ENCODE results near the gene ADD2.
"Not testable (repeated sequence)": the region's sequence is repeated elsewhere in the genome, so short reads cannot be mapped to it uniquely, and the experiment has no call there.

The ADD2 gene

DNA sequence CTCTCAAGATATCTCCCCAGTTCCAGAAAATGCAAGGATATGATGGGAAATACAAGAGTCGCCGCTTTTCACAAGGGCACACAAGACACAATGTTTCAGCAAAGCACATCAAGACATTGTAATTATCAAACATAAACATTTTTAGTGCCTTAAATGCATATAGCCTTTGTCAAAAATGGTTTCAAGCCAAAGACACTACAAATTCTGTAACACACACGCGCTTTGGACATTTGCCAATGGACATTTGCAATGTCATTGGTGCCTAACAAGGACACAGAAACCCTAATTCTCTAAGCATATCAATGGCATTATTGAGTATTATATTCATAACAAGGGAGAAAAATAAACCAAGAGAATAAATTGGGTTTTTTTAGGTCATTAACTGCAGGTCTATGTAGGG lies 16.1 kb downstream of the ADD2 start:
- no peak for DNase-seq (ENCODE audit: low read depth in 3 of 3)

DNA sequence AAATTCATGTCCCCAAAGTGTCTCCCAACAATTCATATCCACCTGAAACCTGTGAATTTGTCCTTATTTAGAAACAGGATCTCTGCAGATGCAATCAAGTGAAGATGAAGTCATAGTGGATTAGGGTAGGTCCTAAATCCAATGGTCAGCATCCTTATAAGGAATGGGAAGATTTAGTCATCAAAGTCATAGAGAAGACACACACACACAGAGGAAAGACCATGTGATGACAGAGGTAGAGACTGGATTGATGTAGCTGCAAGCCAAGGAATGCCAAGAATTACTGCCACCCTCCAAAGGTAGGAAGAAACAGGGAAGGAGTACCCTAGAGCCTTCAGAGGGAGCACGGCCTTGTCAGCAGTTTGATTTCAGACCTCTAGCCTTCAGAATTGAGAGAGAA lies 17.7 kb downstream of the ADD2 start:
- DNase-seq (ENCODE audit: low read depth in 3 of 3): no peak

DNA sequence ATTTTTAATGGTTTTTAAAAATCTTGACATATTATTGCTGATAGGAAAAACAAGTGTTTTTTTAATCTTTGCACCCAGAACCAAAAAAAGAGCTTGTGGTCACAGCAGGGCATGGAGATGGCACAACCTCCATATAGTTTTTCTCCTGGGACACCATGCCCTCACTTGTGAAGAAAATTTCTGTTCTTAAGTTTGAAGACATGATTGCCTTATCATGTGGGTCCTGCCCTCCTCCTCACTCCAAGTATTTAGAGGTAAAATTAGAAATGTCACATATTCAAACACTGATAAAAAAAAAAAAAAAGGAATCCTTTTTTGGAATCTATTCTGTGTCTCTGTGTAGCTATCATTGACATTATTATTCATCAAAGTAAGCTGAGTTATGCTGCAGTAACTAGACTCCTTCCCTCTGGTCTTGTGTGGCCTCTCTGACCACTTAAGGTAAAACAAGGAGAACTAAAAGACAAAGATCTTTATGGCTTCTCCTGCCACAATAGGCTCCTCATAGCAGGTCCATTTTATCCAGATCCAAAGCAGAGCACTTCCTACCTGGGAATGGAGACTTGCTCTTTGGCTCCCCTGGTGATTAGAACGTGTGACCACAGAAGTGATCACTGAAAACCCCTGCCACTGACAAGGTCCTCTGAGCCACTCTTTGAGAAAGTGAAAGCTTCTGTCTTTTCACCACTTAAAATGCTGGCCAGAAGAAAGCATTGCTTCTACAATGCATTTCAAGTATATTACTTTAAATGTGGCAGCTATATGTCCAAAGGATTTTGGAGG lies 19.8 kb downstream of the ADD2 start:
- no peak for DNase-seq (ENCODE audit: low read depth in 3 of 3)

DNA sequence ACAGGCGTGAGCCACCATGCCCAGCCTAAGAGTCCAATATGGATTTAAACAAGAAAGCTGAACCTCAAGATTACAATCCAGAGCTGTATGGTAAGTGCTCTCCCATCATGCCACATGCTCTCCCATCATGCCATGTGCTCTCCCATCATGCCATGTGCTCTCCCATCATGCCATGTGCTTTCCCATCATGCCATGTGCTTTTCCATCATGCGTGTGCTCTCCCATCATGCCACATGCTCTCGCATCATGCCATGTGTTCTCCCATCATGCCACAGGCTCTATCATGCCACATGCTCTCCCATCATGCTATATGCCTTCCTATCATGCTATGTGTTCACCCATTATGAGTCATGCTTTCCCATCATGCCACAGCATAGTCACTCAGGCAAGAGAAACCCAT lies 20.7 kb downstream of the ADD2 start:
- no peak for DNase-seq (ENCODE audit: low read depth in 3 of 3)

DNA sequence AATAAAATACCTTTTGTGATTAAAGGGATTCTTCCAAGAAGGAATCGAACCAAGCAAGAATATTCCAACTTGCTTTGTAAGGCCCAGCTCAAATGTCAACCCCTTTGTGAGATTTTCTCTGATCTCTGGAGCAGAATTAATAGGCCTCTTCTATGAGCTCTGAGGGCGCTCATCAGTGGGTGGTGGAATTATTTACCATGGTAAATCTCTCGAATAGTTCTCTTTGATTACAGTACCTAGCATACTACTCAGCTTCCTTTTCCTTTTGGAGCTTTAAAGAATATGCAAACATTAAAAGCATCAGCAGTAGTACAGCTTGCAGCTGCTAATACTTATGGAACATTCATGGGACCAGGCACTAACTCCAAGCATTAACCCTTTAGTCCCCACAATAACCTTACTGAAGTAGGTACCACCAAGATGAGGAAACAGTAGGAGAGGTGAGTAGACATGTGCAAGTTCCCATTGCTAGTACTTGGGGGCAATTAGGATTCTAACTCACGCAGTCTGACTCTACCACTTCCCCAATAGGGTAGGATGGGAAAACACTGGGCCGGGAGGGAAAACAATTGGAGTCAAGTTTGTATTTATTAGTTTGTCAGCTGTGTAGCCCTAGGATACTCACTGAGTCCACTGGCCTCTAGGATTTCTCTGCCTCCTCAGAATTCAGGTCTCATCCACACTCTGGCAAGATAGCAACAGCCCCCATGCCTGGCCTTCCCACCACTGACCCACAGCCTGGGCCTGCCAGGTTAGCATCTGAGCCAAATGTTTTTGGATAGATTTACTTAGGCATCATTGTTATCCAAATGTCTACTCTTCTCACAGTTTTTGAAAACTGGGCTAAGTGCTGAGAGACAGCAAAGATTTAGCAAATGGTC lies 21.7 kb downstream of the ADD2 start:
- DNase-seq (ENCODE audit: low read depth in 3 of 3): no peak

DNA sequence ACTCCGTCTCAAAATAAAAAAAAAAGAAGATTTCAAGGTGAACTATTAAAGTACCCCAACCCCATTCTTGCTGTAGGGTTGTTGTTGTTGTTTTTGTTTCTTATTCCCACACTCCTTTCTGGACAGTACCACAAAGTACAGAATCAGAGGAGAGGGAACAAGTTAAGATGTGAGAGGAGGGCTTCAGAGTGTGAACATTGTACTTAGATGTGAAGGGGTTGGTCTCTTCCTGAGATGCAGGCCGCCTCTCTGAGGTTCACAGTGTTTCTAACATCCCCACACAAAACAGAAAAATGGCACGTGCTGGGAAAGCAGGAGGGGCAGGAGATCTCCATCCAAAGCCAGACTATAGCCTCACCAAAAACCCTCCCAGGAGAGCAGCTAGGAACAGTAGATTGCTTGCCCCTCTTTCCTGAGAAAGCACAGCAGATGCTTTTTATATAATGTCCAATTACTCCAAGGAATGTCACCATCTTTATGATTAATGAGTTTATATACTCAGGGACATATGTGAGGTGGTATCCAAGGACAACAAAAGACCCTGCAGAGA lies 22.6 kb downstream of the ADD2 start:
- DNase-seq (ENCODE audit: low read depth in 3 of 3): no peak

DNA sequence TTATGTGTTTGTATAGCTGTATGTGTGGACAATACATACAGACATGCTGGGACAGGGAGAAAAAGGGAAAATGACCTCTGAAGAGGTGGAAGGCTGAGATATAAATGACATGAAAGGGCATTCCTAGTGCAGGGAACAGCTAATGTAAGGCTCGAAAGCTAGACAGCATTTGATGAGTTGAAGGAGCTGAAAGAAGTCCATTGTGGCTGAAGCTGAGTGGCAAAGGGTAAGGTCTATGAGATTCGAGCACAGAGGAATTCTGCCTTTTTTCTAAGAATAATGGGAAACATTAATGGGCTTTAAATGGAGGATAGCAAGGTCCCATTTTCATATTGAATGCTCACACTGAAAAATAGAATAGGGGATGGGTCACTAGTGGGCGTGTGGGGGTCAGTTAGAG lies 23.6 kb downstream of the ADD2 start:
- no peak for DNase-seq (ENCODE audit: low read depth in 3 of 3)

DNA sequence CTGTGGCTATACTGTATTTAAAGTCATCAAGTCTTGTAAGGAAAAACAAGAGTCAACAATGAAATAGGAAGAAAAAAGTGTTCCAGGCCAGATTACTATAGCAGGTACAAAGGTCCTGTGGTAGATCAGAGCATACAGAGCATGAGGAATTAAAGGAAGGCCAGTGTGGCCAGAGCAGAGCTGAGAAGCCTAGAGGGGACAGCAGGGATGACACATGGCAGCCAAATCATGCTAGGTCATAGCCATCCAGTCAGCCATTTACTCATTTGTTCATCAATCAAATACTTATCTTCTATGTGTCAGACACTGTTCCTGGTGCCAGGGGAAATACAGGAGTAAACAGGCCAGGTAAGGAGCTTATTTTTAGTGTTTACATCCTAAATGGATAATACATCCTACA lies 24.3 kb downstream of the ADD2 start:
- no peak for DNase-seq (ENCODE audit: low read depth in 3 of 3)

DNA sequence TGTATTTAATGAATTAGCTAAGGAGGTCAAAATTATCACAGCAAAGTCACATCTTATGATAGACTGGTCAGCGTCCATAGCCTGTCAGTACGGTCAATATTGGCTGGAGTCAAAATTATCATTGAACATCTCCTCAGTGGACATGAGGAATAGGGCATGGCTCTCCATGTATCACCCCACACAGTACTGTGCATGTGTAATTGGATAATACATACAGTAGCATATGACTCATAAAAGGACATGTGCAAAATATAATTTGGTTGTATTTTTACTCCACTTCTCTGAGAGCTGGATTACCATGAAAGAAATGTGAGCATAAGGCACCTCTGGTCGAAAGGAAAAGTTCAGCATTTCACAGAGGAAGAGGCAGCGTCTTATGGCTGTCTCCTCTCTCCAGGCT lies 24.9 kb downstream of the ADD2 start:
- DNase-seq (ENCODE audit: low read depth in 3 of 3): no peak

DNA sequence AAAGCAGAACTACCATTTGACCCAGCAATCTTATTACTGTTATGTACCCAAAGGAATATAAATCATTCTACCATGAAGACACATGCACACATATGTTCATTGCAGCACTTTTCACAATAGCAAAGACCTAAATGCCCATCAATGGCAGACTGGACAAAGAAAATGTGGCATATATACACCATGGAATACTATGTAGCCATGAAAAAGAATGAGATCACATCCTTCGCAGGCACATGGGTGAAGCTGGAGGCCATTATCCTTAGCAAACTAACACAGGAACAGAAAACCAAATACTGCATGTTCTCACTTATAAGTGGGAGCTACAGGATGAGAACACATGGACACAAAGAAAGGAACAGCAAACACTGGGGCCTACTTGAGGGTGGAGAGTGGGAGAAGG lies 28.5 kb downstream of the ADD2 start:
- DNase-seq (ENCODE audit: low read depth in 3 of 3): not testable (repeated sequence)

DNA sequence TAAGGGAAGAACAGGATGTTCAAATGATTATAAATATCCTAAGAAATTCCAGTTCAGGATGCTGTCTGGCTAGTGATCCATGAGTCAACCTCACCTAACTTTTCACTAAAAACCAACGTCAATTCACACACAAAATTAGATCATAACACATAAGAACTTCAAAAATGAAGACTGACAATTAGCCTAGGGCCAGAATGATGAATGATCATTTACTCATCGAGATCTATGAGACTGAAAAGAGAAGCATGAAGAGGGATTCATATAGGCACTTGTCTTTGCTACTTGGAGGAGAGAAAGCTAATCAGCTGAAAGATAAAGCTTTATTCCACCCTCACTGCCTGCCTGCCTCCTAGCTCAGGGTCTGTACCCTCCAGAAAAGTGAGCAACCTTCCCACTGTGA lies 29.8 kb downstream of the ADD2 start:
- DNase-seq (ENCODE audit: low read depth in 3 of 3): no peak

DNA sequence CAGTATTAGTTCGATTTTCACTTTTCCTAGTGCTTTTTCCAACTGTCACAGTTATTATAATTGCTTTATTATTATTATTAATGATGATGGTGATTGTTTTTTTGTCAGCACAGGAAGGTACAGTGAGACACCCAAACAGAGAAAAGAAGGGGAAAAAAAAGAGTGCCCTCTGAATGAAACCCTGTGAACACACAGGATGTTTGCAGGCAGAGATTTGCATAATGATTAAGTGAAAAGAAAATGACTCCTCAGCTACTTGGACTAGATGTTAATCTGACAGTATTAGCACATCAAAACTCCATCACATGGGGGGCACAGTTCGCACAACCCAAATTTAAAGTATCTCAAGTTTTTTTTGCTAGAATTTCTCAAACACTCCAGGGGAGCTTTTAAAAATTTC lies 32.9 kb downstream of the ADD2 start:
- no peak for DNase-seq (ENCODE audit: low read depth in 3 of 3)

DNA sequence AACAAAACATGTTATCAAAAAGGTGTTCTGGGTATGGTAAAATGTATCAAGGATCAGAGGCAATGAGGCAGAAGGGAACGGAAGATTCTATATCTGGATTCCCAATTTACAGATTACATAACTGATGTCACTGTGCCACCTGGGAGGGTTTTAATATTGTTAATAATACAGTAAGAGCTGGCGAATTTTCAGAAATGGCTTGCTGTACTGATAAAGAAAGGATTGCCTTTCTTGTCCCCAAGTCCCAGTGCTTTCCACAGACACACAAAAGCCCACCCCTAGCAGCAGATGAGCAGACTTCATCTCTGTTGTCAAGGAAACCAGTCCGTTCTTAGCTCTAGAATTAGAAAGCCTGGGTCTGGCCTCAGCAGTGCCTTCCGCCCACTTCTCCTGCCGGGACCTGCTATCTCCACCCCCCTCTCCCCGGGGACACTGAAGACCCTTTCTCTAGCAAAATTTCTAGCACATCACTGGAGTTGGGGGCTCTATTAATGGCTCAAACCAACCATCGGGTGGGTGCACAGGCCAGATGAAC lies 34.3 kb downstream of the ADD2 start:
- no peak for DNase-seq (ENCODE audit: low read depth in 3 of 3)

DNA sequence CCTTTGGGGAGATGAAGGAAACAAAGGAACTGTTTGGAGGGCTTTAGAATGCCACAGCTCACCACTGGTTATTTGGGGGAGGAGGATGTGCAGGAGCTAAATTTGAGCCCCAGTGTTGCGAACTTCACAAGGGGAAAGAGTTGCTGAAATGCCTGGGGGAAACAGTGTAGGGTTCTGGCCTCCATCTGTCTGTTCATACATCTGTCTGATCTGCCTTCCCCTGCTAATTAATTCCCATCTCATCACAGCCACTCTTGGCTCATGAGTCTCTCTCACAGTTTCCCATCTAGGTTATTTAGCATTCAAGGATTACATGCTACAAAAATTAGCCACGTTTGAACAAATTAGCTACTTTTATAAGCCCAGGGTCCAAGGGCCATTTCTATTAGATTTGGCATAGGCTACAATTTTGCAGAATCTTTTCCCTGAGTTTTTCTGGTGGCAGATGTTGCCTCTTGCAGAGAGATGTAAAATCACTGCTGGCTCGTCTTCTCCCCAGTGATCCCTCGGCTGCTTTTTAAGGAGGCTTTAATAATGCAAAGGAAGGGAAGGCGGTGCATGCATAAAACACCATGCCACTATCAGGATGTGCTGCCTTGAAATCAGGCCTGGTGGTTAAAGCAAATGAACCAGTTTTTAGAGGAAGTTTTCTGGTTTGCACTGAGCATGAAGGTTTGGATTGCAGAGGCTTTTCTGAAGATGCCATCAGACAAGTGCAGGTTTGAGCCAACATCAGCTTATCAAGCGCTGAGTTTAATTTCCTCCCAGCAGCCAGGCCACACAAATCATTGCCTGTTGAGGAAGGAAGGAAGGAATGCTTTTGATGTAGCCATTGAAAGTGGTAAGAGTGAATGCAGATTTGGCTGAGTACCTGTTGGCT lies 35.0 kb downstream of the ADD2 start:
- DNase-seq (ENCODE audit: low read depth in 3 of 3): no peak

DNA sequence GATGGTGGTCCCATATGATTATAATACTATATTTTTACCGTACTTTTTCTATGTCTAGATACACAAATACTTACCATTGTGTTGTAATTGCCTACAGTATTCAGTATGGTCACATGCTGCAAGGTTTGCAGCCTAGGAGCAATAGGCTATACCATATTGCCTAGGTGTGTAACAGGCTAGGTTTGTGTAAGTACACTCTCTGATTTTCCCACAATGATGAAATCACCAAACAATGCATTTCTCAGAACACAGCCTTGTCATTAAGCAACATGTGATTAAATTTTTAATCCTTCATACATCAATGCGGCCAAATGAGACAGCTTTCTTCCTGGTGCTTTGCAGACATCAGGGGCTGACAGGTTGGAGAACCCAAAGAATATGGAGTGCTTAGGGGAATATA lies 37.3 kb downstream of the ADD2 start:
- no peak for DNase-seq (ENCODE audit: low read depth in 3 of 3)

DNA sequence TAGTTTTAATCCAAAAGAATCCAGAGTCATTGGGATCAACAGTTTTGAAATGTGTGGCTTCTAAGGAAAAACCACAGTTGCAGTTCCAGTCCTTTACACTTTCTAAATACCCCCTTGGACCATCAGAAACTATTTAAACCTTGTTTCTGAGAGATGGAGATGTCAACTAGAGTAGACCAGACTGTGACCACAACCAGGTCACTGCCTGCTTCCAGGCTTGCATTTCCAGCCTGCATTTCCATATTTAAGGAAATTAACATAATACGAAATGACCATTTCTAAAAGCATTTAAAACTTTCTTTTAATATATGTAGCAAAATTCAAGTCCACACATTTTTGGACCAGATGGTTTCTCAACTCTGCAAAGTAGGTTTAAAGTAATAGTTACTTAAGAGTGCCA lies 38.4 kb downstream of the ADD2 start:
- no peak for DNase-seq (ENCODE audit: low read depth in 3 of 3)

DNA sequence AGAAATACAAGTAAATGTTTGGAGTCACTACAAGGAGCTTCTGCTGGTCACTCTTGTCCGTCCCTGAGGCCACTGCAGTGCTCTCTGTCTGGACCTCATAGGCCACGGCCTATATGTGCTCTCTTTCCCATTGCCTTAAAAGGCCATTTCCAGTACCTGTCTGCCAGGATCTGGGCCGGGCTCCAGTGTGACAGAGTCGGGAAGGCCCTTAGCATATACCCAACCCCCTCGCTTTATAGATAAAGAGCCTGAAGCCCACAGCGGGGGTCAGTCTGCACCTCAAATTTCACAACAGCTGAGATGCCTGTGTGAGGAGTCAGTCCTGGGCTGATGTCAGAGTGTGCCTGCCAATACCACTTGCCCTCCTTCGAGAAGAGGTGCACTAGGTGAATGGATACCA lies 39.9 kb downstream of the ADD2 start:
- no peak for DNase-seq (ENCODE audit: low read depth in 3 of 3)

DNA sequence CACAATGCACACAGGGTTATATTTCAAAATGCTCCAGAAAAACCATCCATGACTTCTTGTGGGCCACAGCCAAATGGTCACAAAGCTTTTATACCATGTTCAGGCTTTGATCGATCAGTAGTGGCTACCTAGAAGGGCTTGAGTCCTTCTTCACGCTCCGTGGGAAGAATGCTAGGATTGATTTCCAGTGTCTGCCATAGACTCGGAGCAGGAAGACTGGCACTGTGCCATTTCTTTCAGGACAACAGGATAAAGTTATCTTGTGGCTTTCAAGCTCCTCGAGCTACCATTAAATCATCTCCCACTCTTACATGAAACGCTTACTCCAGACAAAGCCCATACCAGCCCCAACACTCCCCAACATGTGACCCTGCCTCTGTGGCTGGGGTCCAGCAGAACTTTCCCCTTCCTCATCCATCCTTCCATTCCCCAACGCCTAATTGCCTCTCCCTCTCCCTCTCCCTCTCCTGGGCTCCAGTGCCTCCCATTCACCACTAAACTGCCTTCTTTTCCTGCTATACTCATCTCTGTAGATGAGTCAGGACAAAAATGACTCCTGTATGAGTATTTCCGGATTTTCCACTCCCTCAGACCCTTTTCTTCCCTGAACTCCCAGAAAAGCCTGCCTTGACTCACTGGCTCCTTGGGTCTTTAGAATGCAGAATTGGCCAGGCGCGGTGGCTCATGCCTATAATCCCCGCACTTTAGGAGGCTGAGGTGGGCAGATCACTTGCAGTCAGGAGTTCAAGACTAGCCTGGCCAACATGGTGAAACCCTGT lies 40.9 kb downstream of the ADD2 start:
- DNase-seq (ENCODE audit: low read depth in 3 of 3): no peak

DNA sequence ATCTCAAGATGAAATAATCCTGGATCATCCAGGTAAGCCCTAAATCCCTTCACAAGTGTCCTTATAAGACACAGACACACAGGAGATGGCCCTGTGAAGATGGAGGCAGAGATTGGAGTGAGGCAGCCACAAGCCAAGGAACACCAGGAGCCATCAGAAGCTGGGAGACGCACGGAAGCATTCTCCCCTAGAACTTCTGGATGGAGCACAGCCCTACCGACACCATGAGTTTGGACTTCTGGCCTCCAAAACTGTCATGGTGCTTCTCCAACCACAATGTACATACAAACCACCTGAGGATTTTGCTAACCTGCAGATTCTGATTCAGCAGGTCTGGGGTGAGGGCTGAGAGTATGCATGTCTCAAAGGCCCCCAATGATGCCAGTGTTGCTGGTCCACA lies 42.5 kb downstream of the ADD2 start:
- no peak for DNase-seq (ENCODE audit: low read depth in 3 of 3)

DNA sequence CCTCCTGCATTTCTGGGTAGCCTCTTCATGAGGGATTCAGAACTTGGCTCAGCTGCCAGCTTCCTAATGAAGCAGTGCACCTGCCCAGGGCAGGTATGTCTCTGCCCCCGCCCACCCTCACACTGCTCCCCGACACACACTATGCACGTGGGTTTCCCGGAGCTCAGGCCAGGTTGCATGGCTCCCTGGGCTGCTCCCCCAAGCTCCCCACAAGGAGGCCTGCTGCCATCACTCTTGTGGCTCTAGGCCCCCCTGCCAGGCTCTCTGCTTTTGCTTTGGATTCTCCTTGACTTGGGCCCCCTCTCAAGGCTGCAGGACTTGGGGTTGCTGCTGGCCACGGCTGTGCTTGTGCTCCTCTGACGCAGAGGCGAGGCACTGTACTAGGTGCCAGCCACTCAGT lies 43.6 kb downstream of the ADD2 start:
- no peak for DNase-seq (ENCODE audit: low read depth in 3 of 3)
